Cerebellar nuclear complex (tissue), 1 donor: ENCODE measurements around the gene KCP.
"Not testable (repeated sequence)": the region's sequence is repeated elsewhere in the genome, so short reads cannot be mapped to it uniquely, and the experiment has no call there.

Experiments used
- DNase-seq, 2 experiments: peaks; one replicate each; lab custom pipeline; 2025; lab: John Stamatoyannopoulos, UW

Gene KCP

GRCh38 chr7:128910569-128910945, at the start of gene KCP:
TSS of gene KCP (minus strand) at chr7:128910709. CDS start at chr7:128910676, 33 bp downstream.
- DNase-seq, result no peak

- no peak for DNase-seq
Observed at GRCh38 chr7:128959296-128959695, 48.8 kb upstream of the KCP start.

GRCh38 chr7:128955981-128956380, 45.5 kb upstream of the KCP start:
- no peak for DNase-seq

GRCh38 chr7:128954830-128955802, 44.6 kb upstream of the KCP start:
- no peak for DNase-seq

- DNase-seq, result no peak
Observed at GRCh38 chr7:128954150-128954549, 43.6 kb upstream of the KCP start.

- DNase-seq, result no peak
Observed at GRCh38 chr7:128951296-128951695, 40.8 kb upstream of the KCP start.

- no peak for DNase-seq
Observed at GRCh38 chr7:128948976-128949760, 38.7 kb upstream of the KCP start.

GRCh38 chr7:128948312-128948973, 37.9 kb upstream of the KCP start:
- no peak for DNase-seq

GRCh38 chr7:128947854-128948253, 37.3 kb upstream of the KCP start:
- no peak for DNase-seq

GRCh38 chr7:128946936-128947830, 36.7 kb upstream of the KCP start:
- no peak for DNase-seq

GRCh38 chr7:128945668-128946366, 35.3 kb upstream of the KCP start:
- no peak for DNase-seq

GRCh38 chr7:128944487-128945236, 34.2 kb upstream of the KCP start:
- DNase-seq, result no peak

- not testable (repeated sequence) for DNase-seq
Observed at GRCh38 chr7:128943251-128943650, 32.7 kb upstream of the KCP start.

GRCh38 chr7:128941946-128942526, 31.5 kb upstream of the KCP start:
- no peak for DNase-seq

- no peak for DNase-seq
Observed at GRCh38 chr7:128941323-128941890, 30.9 kb upstream of the KCP start.

GRCh38 chr7:128940494-128941322, 30.2 kb upstream of the KCP start:
- no peak for DNase-seq

- DNase-seq, result no peak
Observed at GRCh38 chr7:128939861-128940410, 29.4 kb upstream of the KCP start.
